ENCODE data around the gene ZNF2. TPM values are rescaled to one million over a fixed set of nuclear protein-coding genes. Genes with fewer than 3 reads are reported as not detected.
A peak's percentile ranks its signal among the peaks of the same experiment; 100 is the strongest.

Gene ZNF2
- 0.75 TPM for total RNA-seq

DNA sequence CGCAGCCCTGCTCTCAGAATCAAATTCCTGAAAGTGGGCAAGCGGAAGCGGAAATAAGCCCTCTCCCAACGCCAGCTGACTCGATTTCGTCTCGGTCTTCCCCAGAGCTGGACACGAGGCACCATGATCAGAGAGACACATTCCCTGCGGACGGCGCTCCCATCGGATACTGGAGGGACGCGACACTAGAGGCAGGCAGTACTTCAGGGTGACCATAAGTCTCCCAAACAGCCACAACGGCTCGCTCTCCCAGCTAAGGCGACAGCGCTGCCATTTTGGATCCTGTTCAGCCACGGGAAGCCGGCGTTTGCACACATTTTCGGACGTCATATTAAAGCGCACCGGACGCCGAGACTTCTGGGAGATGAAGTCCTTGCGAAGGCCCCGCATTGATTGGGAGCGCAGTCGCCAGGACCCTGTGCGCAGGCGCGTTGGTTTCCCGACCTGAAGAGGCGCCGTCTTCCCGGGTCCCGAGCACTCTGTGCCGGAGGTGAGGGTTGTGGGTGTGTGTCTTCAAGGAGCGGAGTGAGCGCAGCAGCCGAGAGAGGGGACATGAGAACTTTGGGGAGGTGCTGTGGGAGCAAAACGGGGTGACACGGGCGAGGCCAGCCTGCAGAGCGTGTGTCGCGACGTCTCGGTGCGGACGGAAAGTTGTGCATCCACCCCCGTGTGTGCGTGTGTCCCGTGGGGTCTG is at the start of gene ZNF2:
TSS of gene ZNF2 (plus strand) at position 439 of the 694 bp plus-strand sequence. CDS start 10,418 bp downstream, outside the sequence.
- Histone ChIP-seq H3K4me3 (peak within 1 kb of the TSS; percentile 72 to 79), H3K27ac (peak within 1 kb of the TSS; percentile 81 to 85), H3K27me3 (no peaks in the 10 kb centered on the region), H3K9me3 (no peaks in the 10 kb centered on the region), H3K4me1 (peaks cover 5 to 11% of the 10 kb centered on the region in 2 donors), H3K36me3 (no peaks in the 10 kb centered on the region)
- peak; percentile 92 to 99 for DNase-seq (ENCODE audit: low spot score in 2 of 2)
- intact Hi-C loops (cut with DNase I), result loop anchor here (1.0 to 2.0 kb wide), 3 partner anchors 41 to 237 kb away; partner anchors contain the start of genes FAHD2A and ZNF892
- TF ChIP-seq, protein P1, sequence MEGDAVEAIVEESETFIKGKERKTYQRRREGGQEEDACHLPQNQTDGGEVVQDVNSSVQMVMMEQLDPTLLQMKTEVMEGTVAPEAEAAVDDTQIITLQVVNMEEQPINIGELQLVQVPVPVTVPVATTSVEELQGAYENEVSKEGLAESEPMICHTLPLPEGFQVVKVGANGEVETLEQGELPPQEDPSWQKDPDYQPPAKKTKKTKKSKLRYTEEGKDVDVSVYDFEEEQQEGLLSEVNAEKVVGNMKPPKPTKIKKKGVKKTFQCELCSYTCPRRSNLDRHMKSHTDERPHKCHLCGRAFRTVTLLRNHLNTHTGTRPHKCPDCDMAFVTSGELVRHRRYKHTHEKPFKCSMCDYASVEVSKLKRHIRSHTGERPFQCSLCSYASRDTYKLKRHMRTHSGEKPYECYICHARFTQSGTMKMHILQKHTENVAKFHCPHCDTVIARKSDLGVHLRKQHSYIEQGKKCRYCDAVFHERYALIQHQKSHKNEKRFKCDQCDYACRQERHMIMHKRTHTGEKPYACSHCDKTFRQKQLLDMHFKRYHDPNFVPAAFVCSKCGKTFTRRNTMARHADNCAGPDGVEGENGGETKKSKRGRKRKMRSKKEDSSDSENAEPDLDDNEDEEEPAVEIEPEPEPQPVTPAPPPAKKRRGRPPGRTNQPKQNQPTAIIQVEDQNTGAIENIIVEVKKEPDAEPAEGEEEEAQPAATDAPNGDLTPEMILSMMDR (IDR thresholded peaks at IDR 0.05), result no peak

DNA sequence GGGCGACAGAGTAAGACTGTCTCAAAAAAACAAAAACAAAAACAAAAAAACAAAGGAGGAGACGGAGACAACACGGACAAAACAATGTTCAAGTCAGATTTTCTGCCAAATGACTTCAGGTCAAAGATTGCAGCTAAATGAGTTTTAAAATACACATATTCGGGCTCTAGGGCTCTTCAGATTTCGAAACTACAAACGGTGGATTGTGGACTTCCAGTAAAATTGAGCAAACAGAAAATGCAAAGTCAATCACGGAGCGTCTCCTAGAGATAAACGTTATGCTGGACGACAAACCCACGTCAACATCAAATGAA is 44.6 kb upstream of the ZNF2 start:
- peaks cover 5 to 7% of the 10 kb centered on the region in 2 donors for H3K36me3 ChIP-seq
- peaks cover 9 to 13% of the 10 kb centered on the region in 2 donors for H3K4me1 ChIP-seq
- intact Hi-C loops (cut with DNase I), result no loop called here
- DNase-seq (ENCODE audit: low spot score in 2 of 2), result no peak
- TF ChIP-seq, protein P1 (IDR thresholded peaks at IDR 0.05), result no peak
- H3K4me3 ChIP-seq, result peak overlapping the region; percentile 87 to 99
- peak overlapping the region; percentile 94 to 98 for H3K27ac ChIP-seq
- no peaks in the 10 kb centered on the region for H3K9me3 ChIP-seq
- no peaks in the 10 kb centered on the region for H3K27me3 ChIP-seq

DNA sequence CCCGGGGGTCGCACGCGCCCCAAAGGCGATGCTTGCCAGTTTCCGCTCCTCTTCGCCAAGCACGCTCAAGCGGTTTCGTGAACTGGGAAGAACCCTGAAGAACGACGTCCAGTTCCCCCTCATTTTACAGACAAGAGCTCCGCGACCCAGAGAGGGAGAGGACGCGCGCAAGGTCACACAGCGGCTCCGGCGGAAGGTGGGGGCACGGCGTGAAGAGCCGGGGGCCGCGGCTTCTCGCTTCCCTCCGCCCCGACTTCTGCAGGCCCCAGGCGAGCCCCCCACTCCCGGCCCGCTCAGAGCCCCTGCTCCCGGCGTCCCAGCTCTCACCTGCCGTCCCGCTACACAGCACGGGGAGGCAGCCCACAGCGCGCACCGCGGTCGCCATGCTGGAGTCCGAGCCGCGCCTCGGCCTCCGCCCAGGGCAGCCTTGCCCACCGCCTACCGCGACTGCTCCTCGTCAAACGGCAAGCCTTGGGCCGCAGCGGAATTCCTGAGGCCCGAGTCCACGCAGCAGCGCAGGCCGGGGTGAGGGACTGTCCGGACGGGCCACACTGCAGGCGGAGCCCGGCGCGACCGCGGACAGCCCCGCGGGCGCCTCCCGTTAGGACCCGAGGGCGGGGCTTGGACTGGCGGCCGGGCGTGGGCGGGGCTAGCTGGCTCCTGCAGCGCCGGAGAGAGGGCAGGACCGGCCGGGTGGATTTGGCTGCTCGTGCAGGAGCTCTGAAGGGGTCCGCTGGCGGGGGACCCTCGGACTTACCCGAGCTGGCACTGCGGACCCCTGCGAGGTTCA is 44.0 kb upstream of the ZNF2 start, which contains the start of gene MRPS5:
TSS of gene MRPS5 (minus strand) at position 402 of the 790 bp plus-strand sequence. CDS start at position 385, 17 bp downstream.
- Histone ChIP-seq H3K4me1 (peaks cover 9 to 13% of the 10 kb centered on the region in 2 donors), H3K36me3 (peaks cover 3% of the 10 kb centered on the region in 2 donors), H3K9me3 (no peaks in the 10 kb centered on the region), H3K4me3 (peak within 1 kb of the TSS; percentile 87 to 99), H3K27ac (peak within 1 kb of the TSS; percentile 94 to 98), H3K27me3 (no peaks in the 10 kb centered on the region)
- intact Hi-C loops (cut with DNase I), result loop anchor here (1.0 kb wide), 2 partner anchors 44 to 86 kb away; partner anchors contain the start of genes ZNF2 and ZNF892
- DNase-seq (ENCODE audit: low spot score in 2 of 2), result peak; percentile 26 to 89
- TF ChIP-seq, protein P1 (IDR thresholded peaks at IDR 0.05), result peak in 2 of 3 experiments; percentile 18 to 28

DNA sequence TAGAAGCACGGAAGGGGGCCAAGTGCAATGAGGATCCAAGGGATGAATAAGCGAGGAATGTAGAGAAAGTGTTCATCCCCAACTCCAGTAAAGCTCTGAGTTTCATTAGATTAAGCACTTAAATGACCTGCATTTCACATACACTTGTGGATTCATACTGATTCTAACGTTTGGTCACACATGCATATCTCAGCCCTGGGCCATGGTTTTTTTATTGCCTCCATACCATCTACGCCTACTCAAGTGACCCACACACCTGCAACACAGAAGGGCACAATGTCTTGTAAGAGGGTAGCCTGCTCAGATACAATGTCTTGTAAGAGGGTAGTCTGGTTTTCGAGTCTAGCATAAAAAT is 43.4 kb upstream of the ZNF2 start:
- intact Hi-C loops (cut with DNase I), result loop anchor here (1.0 kb wide), 2 partner anchors 43 to 85 kb away; partner anchors contain the start of genes ZNF2 and ZNF892

DNA sequence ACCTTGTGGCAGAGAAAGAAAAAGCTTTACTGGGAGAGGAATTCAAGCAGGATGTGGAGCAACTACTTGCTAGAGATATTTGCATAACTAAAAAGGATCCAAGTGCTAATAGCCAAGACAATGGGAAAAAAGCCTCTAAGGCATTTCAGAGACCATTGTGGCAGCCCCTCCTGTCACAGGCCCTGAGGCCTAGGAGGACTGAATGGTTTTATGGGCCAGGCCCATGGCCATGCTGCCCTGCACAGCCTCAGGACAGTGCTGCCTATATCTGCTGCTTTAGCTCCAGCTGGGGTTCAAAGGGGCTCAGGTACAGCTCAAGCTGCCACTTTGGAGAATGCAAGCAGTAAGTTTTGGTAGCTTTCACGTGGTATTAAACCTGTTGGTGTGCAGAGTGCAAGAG is 26.9 kb upstream of the ZNF2 start:
- H3K27me3 ChIP-seq, result no peaks in the 10 kb centered on the region
- no peaks in the 10 kb centered on the region for H3K4me1 ChIP-seq
- H3K27ac ChIP-seq, result no peak overlapping the region
- TF ChIP-seq, protein P1 (IDR thresholded peaks at IDR 0.05), result no peak
- no peak overlapping the region for H3K4me3 ChIP-seq
- peaks cover 8 to 9% of the 10 kb centered on the region in 2 donors for H3K36me3 ChIP-seq
- peaks cover 42 to 82% of the 10 kb centered on the region in 2 donors for H3K9me3 ChIP-seq
- no peak for DNase-seq (ENCODE audit: low spot score in 2 of 2)
- intact Hi-C loops (cut with DNase I), result no loop called here

More for the DNA sequence above, 43.4 kb upstream of the ZNF2 start:
- Histone ChIP-seq H3K27ac (peak overlapping the region; percentile 94 to 98), H3K27me3 (no peaks in the 10 kb centered on the region), H3K9me3 (no peaks in the 10 kb centered on the region), H3K4me1 (peaks cover 9 to 13% of the 10 kb centered on the region in 2 donors), H3K36me3 (no peaks in the 10 kb centered on the region), H3K4me3 (peak overlapping the region; percentile 87 to 99)
- TF ChIP-seq, protein P1 (IDR thresholded peaks at IDR 0.05), result no peak
- no peak for DNase-seq (ENCODE audit: low spot score in 2 of 2)

All from ascending aorta (tissue), 2 donors.